ENCODE measurements around the gene MREG.

- TF ChIP-seq CTCF (IDR thresholded peaks at IDR 0.05) (no peak), POLR2A (IDR thresholded peaks at IDR 0.05) (no peak), POLR2AphosphoS5 (IDR thresholded peaks at IDR 0.05) (no peak), EP300 (IDR thresholded peaks at IDR 0.05) (no peak)
Observed at GRCh38 chr2:215994911-215995310, 18.4 kb downstream of the MREG start.
